ENCODE results near the gene IFITM1. TPM values are rescaled to one million over a fixed set of nuclear protein-coding genes. Genes with fewer than 3 reads are reported as not detected.
A peak's percentile ranks its signal among the peaks of the same experiment; 100 is the strongest.
"Not testable (repeated sequence)": the region's sequence is repeated elsewhere in the genome, so short reads cannot be mapped to it uniquely, and the experiment has no call there.

Gene IFITM1
- total RNA-seq, 1 donor = 78.1 TPM

GRCh38 chr11:282171-282570 lies 31.7 kb upstream of the IFITM1 start:
- no peak for DNase-seq (ENCODE audit: low read depth in 2 of 3, low spot score in 2 of 3)

GRCh38 chr11:282630-283360 lies 31.0 kb upstream of the IFITM1 start:
- no peak for DNase-seq (ENCODE audit: low read depth in 2 of 3, low spot score in 2 of 3)

GRCh38 chr11:283405-284104 lies 30.3 kb upstream of the IFITM1 start:
- no peak for DNase-seq (ENCODE audit: low read depth in 2 of 3, low spot score in 2 of 3)

GRCh38 chr11:284105-285020 lies 29.5 kb upstream of the IFITM1 start:
- no peak for DNase-seq (ENCODE audit: low read depth in 2 of 3, low spot score in 2 of 3)

- DNase-seq (ENCODE audit: low read depth in 2 of 3, low spot score in 2 of 3) = no peak
Observed at GRCh38 chr11:285021-285893, 28.6 kb upstream of the IFITM1 start.

- DNase-seq (ENCODE audit: low read depth in 2 of 3, low spot score in 2 of 3) = no peak
Observed at GRCh38 chr11:285894-286220, 28.0 kb upstream of the IFITM1 start.

- not testable (repeated sequence) for DNase-seq (ENCODE audit: low read depth in 2 of 3, low spot score in 2 of 3)
Observed at GRCh38 chr11:286977-287820, 26.6 kb upstream of the IFITM1 start.

- no peak for DNase-seq (ENCODE audit: low read depth in 2 of 3, low spot score in 2 of 3)
Observed at GRCh38 chr11:287821-288477, 25.9 kb upstream of the IFITM1 start.

GRCh38 chr11:288478-289397 lies 25.1 kb upstream of the IFITM1 start, which contains the start of gene PGGHG:
PGGHG (plus strand) TSS chr11:289126; CDS start chr11:289817, 691 bp downstream.
- DNase-seq (ENCODE audit: low read depth in 2 of 3, low spot score in 2 of 3) = peak in 1 of 3 donors; percentile 17

- DNase-seq (ENCODE audit: low read depth in 2 of 3, low spot score in 2 of 3) = peak in 1 of 3 donors; percentile 24
Observed at GRCh38 chr11:289398-289711, 24.5 kb upstream of the IFITM1 start.

GRCh38 chr11:289712-290620 lies 23.9 kb upstream of the IFITM1 start:
- peak in 1 of 3 donors; percentile 24 for DNase-seq (ENCODE audit: low read depth in 2 of 3, low spot score in 2 of 3)

GRCh38 chr11:290621-291231 lies 23.1 kb upstream of the IFITM1 start:
- no peak for DNase-seq (ENCODE audit: low read depth in 2 of 3, low spot score in 2 of 3)

GRCh38 chr11:291281-292210 lies 22.3 kb upstream of the IFITM1 start:
- no peak for DNase-seq (ENCODE audit: low read depth in 2 of 3, low spot score in 2 of 3)

GRCh38 chr11:292211-293121 lies 21.4 kb upstream of the IFITM1 start:
- no peak for DNase-seq (ENCODE audit: low read depth in 2 of 3, low spot score in 2 of 3)
